ENCODE data around the gene ITGB5.
A peak's percentile ranks its signal among the peaks of the same experiment; 100 is the strongest.

ITGB5 gene

GRCh38 chr3:124895756-124896155 is 8.6 kb upstream of the ITGB5 start:
- TF ChIP-seq, protein P1, sequence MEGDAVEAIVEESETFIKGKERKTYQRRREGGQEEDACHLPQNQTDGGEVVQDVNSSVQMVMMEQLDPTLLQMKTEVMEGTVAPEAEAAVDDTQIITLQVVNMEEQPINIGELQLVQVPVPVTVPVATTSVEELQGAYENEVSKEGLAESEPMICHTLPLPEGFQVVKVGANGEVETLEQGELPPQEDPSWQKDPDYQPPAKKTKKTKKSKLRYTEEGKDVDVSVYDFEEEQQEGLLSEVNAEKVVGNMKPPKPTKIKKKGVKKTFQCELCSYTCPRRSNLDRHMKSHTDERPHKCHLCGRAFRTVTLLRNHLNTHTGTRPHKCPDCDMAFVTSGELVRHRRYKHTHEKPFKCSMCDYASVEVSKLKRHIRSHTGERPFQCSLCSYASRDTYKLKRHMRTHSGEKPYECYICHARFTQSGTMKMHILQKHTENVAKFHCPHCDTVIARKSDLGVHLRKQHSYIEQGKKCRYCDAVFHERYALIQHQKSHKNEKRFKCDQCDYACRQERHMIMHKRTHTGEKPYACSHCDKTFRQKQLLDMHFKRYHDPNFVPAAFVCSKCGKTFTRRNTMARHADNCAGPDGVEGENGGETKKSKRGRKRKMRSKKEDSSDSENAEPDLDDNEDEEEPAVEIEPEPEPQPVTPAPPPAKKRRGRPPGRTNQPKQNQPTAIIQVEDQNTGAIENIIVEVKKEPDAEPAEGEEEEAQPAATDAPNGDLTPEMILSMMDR (IDR thresholded peaks at IDR 0.05) = no peak
- no peak for DNase-seq (ENCODE audit: low spot score)
- H3K4me3 ChIP-seq = no peak overlapping the region
- H3K27ac ChIP-seq = peak overlapping the region; percentile 52 to 60

- peak overlapping the region; percentile 59 to 78 for H3K27ac ChIP-seq
- H3K4me3 ChIP-seq = no peak overlapping the region
- DNase-seq (ENCODE audit: low spot score) = no peak
- TF ChIP-seq, protein P1 (IDR thresholded peaks at IDR 0.05) = no peak
Measured at GRCh38 chr3:124893526-124893925, 6.4 kb upstream of the ITGB5 start.

GRCh38 chr3:124890573-124891190 is 3.5 kb upstream of the ITGB5 start:
- TF ChIP-seq, protein P1 (IDR thresholded peaks at IDR 0.05) = no peak
- Histone ChIP-seq H3K4me3 (no peak overlapping the region), H3K27ac (peak overlapping the region in 1 of 2 donors; percentile 20)
- DNase-seq (ENCODE audit: low spot score) = no peak

- Histone ChIP-seq H3K27ac (peak overlapping the region; percentile 98 to 99), H3K4me3 (no peak overlapping the region)
- TF ChIP-seq, protein P1 (IDR thresholded peaks at IDR 0.05) = no peak
- DNase-seq (ENCODE audit: low spot score) = no peak
Measured at GRCh38 chr3:124888482-124889441, 1.6 kb upstream of the ITGB5 start.

GRCh38 chr3:124887932-124888298 is 750 bp upstream of the ITGB5 start:
- DNase-seq (ENCODE audit: low spot score) = no peak
- Histone ChIP-seq H3K27ac (peak overlapping the region; percentile 98 to 99), H3K4me3 (peak overlapping the region; percentile 93)
- TF ChIP-seq, protein P1 (IDR thresholded peaks at IDR 0.05) = no peak

DNA sequence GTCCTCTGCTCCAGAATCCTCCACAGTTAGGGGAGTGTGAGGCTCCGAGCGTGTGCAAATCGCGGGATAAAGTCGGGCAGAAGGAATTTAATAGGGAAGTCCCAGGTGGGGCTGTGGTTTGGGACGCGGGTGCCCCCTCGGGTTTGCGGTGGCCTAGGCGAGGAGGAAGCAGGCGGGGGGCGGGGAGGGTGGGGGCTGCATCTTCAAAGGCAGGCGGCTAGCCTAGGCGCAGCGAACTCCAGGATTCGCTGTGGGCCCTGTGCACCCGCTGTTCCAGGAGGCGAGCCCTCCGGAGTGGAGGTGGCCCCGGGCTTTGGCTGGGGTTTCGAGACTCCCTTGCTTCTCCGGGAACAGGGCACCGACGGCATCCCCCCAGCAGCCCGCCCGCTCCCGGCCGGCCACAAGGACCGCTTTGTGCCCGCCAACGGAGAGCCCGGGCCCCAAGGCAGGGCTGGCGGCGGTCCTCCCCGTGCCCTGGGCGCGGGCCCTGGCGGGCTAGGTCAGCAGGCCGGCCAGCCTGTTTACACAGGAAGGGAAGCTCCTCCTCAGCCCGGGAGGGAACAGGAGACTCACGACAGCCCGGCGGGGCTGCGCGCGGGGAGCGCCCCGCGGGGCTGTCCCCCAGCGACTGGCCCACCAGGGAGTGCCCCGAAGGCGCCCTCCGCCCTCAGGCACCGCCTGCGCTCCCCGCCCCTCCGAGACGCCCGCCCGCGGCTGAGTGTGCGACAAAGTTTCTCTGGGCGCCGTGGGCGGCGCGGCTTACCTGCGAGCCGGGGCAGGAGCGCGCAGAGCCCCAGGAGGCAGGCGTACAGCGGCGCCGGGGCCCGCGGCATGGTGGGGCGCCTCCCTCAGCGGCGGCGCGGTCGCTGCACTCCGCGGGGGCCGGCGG is 753 bp downstream of the ITGB5 start:
- H3K4me3 ChIP-seq = peak overlapping the region; percentile 93
- DNase-seq (ENCODE audit: low spot score) = peak; percentile 84
- TF ChIP-seq, protein P1 (IDR thresholded peaks at IDR 0.05) = no peak
- H3K27ac ChIP-seq = peak overlapping the region; percentile 98 to 99

Measured in coronary artery (tissue), 2 donors.